Lower leg skin (tissue), 3 donors: Measurements from ENCODE around the gene TEK.
"Not testable (repeated sequence)": the region's sequence is repeated elsewhere in the genome, so short reads cannot be mapped to it uniquely, and the experiment has no call there.

ENCODE experiments used
- CTCF ChIP-seq, 3 donors: fragments of 450-650 bp; IDR thresholded peaks; one replicate each; pipeline ENCODE4 v1.5.1; 2016; ENCODE audit warnings: antibody characterized with exemption in 3 of 3, mild to moderate bottlenecking in 3 of 3, moderate library complexity in 2 of 3
- POLR2A ChIP-seq, 2 donors: fragments of 450-650 bp; IDR thresholded peaks; one replicate each; pipeline ENCODE4 v1.6.1; 2016 to 2017; ENCODE audit warnings: antibody characterized with exemption in 2 of 2, mild to moderate bottlenecking in 1 of 2, moderate library complexity in 1 of 2

DNA sequence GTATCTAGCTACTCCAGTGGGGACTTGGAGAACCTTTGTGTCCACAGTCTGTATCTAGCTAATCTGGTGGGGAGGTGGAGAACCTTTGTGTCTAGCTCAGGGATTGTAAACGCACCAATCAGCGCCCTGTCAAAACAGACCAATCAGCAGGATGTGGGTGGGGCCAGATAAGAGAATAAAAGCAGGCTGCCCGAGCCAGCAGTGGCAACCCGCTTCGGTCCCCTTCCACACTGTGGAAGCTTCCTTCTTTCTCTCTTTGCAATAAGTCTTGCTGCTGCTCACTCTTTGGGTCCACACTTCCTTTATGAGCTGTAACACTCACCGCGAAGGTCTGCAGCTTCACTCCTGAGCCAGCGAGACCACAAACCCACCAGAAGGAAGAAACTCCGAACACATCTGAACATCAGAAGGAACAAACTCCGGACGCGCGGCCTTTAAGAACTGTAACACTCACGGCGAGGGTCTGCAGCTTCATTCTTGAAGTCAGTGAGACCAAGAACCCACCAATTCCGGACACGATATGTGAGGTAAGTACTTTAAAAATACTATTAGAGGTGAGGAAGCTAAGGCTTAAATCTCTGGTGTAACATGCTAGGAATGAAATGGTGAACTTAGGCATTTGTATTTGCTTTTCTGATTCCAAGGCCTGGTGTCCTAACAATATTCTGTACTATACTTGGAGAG lies 15.5 kb upstream of the TEK start:
- TF ChIP-seq CTCF, POLR2A (IDR thresholded peaks at IDR 0.05): not testable (repeated sequence)
